Common myeloid progenitor, CD34-positive (primary cell): ENCODE data around the gene KRTAP10-3.

Experiments used
- CTCF ChIA-PET: fragments of 350-600 bp; sonication (Branson Sonifier 250); formaldehyde crosslinking; loops from one replicate; lab custom pipeline; 2021; ENCODE audit warnings: antibody characterized with exemption; lab: Charles Lee
- POLR2A ChIA-PET: fragments of 350-600 bp; sonication (Branson Sonifier 250); formaldehyde crosslinking; loops from one replicate; lab custom pipeline; 2021; ENCODE audit warnings: antibody characterized with exemption; lab: Charles Lee
- DNase-seq, 3 donors: peaks; one replicate each; pipeline versions ENCODE4 v3.0.0 to v3.0.0-alpha.2; 2013
- H3K27ac ChIP-seq, 2 experiments: 1 replicate in 1 of 2; 2 replicates in 1 of 2; pipeline ENCODE4 v1.7.0; 2013; ENCODE audit warnings: inconsistent platforms in 2 of 2, low read length in 2 of 2, mild to moderate bottlenecking in 2 of 2, low read depth in 1 of 2, moderate library complexity in 1 of 2; ENCODE audit not compliant: severe bottlenecking in 2 of 2, insufficient read depth in 1 of 2, poor library complexity in 1 of 2
- H3K27me3 ChIP-seq, 5 experiments: replicated peaks in 2 of 5; 1 replicate in 3 of 5; 2 replicates in 2 of 5; pipeline versions ENCODE4 v1.6.1 to v1.7.0; 2013; ENCODE audit warnings: low read length in 4 of 5, mild to moderate bottlenecking in 2 of 5, moderate library complexity in 2 of 5, inconsistent platforms in 1 of 5; ENCODE audit not compliant: insufficient read depth in 5 of 5, control insufficient read depth in 4 of 5
- H3K36me3 ChIP-seq, 4 experiments: 1 replicate in 2 of 4; 2 replicates in 2 of 4; pipeline versions ENCODE4 v1.6.1 to v1.7.0; 2013; ENCODE audit warnings: low read length in 3 of 4, control low read depth in 1 of 4, mild to moderate bottlenecking in 1 of 4; ENCODE audit not compliant: control insufficient read depth in 4 of 4, insufficient read depth in 4 of 4
- H3K4me1 ChIP-seq, 4 experiments: 1 replicate in 3 of 4; 2 replicates in 1 of 4; pipeline versions ENCODE4 v1.6.1 to v1.7.1; 2013; ENCODE audit warnings: low read length in 3 of 4, mild to moderate bottlenecking in 3 of 4, control low read depth in 1 of 4, inconsistent platforms in 1 of 4, moderate library complexity in 1 of 4; ENCODE audit not compliant: control insufficient read depth in 4 of 4, insufficient read depth in 4 of 4; ENCODE audit errors: control extremely low read depth in 1 of 4
- H3K4me3 ChIP-seq, 7 experiments: 1 replicate in 4 of 7; 2 replicates in 3 of 7; pipeline versions ENCODE4 v1.5.1 to v1.7.0; 2013; ENCODE audit warnings: mild to moderate bottlenecking in 7 of 7, low read length in 6 of 7, moderate library complexity in 6 of 7, inconsistent platforms in 2 of 7, low read depth in 2 of 7, control low read depth in 1 of 7; ENCODE audit not compliant: insufficient read depth in 4 of 7, control insufficient read depth in 1 of 7; ENCODE audit errors: extremely low read depth in 1 of 7
- H3K9me3 ChIP-seq, 5 experiments: 1 replicate in 4 of 5; 2 replicates in 1 of 5; pipeline versions ENCODE4 v1.6.1 to v1.7.1; 2013; ENCODE audit warnings: low read length in 4 of 5, mild to moderate bottlenecking in 2 of 5, inconsistent platforms in 1 of 5, low read depth in 1 of 5, moderate library complexity in 1 of 5; ENCODE audit not compliant: control insufficient read depth in 4 of 5, insufficient read depth in 2 of 5; ENCODE audit errors: control extremely low read depth in 1 of 5
- WGBS: methylation state at CpG from one replicate; pipeline ENCODE4 v1.1.5; 2013; ENCODE audit not compliant: insufficient coverage; 5-methylcytosine and 5-hydroxymethylcytosine counted together

KRTAP10-3 gene

DNA sequence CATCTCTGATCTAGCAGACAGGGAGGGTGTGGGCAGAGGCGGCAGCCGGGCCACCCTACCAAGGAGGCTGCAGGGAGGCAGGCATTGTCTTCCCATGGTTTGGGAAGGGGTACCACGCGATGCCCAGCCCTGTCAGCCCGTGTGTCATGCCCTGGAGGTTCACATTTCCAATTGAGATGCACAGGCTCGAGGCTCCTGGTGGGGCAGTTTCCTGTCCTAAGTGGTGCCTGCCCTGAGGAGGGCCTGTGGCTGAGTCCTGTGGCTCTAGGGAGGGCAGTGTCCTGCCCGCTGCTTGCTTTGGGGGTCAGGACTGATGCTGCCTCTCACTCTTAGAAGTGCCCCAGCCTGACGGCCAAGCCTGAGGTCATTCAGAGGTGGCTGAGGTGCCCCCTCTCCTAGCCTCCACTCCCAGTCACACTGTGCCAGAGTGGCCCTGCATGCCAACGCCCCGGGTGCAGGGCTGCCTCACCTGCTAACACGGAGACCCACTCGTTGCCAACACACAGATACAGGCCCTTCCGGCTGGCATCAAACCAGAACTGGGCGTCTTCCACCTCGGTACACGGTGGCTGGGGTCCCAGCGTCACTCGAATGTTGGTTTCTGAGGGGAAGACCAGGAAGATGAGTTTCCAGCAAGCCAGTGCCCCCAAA is 30.5 kb downstream of the KRTAP10-3 start:
- H3K4me1 ChIP-seq: no peaks in the 10 kb centered on the region
- no peak overlapping the region for H3K4me3 ChIP-seq
- DNase-seq: no peak
- peaks cover 0 to 2% (median 0%) of the 10 kb centered on the region in 5 experiments for H3K27me3 ChIP-seq
- H3K36me3 ChIP-seq: no peaks in the 10 kb centered on the region
- no peak overlapping the region for H3K27ac ChIP-seq
- POLR2A ChIA-PET: no interaction called here
- H3K9me3 ChIP-seq: peaks cover 0 to 15% (median 0%) of the 10 kb centered on the region in 5 experiments
- WGBS: 93% methylated on average over 16 of the region's 18 CpGs
- CTCF ChIA-PET: no interaction called here

- ChIA-PET POLR2A (no interaction called here), CTCF (no interaction called here)
- DNase-seq: no peak
- H3K4me3 ChIP-seq: no peak overlapping the region
- H3K4me1 ChIP-seq: no peaks in the 10 kb centered on the region
- no peak overlapping the region for H3K27ac ChIP-seq
- H3K9me3 ChIP-seq: peaks cover 0 to 15% (median 0%) of the 10 kb centered on the region in 5 experiments
- WGBS: 96% methylated on average over 35 of the region's 37 CpGs
- H3K27me3 ChIP-seq: peaks cover 0 to 2% (median 0%) of the 10 kb centered on the region in 5 experiments
- H3K36me3 ChIP-seq: no peaks in the 10 kb centered on the region
Measured at GRCh38 chr21:44527156-44527982, 31.2 kb downstream of the KRTAP10-3 start.

- no peak for DNase-seq
- POLR2A ChIA-PET: no interaction called here
Measured at GRCh38 chr21:44526096-44526997, 32.2 kb downstream of the KRTAP10-3 start.

DNA sequence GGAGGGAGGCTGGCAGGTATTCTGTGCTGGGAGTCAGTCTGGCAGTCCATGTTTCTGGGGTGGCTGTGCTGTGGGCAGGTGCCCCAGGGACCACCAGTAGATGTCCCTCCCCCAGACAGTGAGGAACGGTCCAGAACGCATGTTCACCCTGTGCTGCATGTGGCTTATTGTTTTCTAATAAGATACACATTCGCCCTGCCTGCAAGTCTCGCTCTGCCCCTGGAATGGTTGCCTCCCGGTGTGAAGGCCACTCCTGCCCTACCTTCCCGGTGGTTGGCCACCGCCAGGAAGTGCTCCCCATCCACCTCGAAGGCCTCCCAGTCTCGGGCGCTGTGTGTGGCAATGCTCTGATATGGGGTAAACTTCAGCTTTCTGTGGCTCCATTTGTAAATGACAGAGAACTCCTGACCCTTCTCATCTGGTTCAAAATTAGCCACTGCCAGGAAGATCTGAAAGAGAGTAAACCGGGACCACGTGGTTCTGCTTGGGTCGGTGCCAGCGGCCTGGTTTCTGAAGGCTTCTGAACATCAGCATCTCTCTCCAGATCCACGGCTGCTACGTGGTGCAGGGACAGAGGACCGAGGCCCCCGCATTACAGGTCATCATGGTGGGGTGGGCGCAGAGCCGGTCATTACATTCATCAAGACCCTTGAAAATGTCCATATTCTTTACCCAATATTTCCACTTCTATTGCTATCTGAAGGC is 33.1 kb downstream of the KRTAP10-3 start:
- ChIA-PET CTCF (no interaction called here), POLR2A (no interaction called here)
- WGBS: 95% methylated on average over 17 of the region's 20 CpGs
- no peaks in the 10 kb centered on the region for H3K36me3 ChIP-seq
- DNase-seq: no peak
- no peak overlapping the region for H3K4me3 ChIP-seq
- H3K27ac ChIP-seq: no peak overlapping the region
- H3K9me3 ChIP-seq: peaks cover 0 to 15% (median 0%) of the 10 kb centered on the region in 5 experiments
- no peaks in the 10 kb centered on the region for H3K4me1 ChIP-seq
- H3K27me3 ChIP-seq: peaks cover 0 to 2% (median 0%) of the 10 kb centered on the region in 5 experiments

More at GRCh38 chr21:44526096-44526997, 32.2 kb downstream of the KRTAP10-3 start:
- H3K27me3 ChIP-seq: peaks cover 0 to 2% (median 0%) of the 10 kb centered on the region in 5 experiments
- peaks cover 0 to 15% (median 0%) of the 10 kb centered on the region in 5 experiments for H3K9me3 ChIP-seq
- no peaks in the 10 kb centered on the region for H3K36me3 ChIP-seq
- 96% methylated on average over 7 of the region's 12 CpGs for WGBS
- H3K4me1 ChIP-seq: no peaks in the 10 kb centered on the region
- H3K27ac ChIP-seq: no peak overlapping the region
- no peak overlapping the region for H3K4me3 ChIP-seq
- CTCF ChIA-PET: no interaction called here

DNA sequence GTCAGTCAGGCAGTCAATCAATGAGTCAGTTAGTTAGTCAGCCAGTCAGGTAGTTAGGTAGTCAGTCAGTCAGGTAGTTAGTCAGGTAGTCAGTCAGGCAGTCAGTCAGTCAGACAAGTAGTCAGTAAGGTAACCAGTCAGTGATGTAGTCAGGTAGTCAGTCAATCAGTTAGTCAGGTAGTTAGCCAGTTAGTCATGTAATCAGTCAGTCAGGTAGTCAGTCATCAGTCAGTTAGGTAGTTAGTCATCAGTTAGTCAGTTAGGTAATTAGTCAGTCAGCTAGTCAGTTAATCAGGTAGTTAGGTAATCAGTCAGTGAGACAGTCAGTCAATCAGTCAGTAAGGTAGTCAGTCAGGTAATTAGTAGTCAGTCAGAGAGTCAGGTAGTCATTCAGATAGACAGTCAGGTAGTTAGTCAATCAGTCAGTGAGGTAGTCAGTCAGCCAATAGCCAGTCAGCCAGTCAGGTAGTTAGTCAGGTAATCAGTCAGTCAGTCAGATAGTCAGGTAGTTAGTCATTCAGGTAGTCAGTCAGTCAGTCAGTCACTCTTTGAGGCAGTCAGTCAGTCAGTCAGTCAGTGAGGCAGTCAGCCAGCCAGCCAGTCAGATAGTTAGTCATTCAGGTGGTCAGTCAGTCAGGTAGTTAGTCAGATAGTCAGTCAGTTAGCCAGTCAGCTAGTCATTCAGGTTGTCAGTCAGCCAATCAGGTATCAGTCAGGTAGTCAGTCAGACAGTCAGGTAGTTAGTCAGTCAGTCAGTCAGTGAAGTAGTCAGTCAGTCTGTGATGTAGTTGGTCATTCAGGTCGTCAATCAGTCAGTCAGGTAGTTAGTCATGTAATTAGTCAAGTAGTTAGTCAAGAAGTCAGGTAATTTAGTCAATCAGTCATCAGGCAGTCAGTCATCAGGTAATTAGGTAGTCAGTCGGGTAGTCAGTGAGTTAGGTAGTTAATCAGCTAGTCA is 33.9 kb downstream of the KRTAP10-3 start:
- ChIA-PET CTCF (interaction anchor here (1.0 kb wide), 1 partner anchor 14 kb away, joined by 4 read pairs; no protein-coding TSS in a partner anchor), POLR2A (no interaction called here)
- H3K4me1 ChIP-seq: no peaks in the 10 kb centered on the region
- no peak for DNase-seq
- WGBS: 75% methylated on average over 1 of the region's 2 CpGs
- H3K4me3 ChIP-seq: no peak overlapping the region
- H3K27ac ChIP-seq: no peak overlapping the region
- H3K27me3 ChIP-seq: peaks cover 0 to 2% (median 0%) of the 10 kb centered on the region in 5 experiments
- peaks cover 0 to 15% (median 0%) of the 10 kb centered on the region in 5 experiments for H3K9me3 ChIP-seq
- H3K36me3 ChIP-seq: no peaks in the 10 kb centered on the region
